ENCODE data around the gene ABCC1.
"Not testable (repeated sequence)": the region's sequence is repeated elsewhere in the genome, so short reads cannot be mapped to it uniquely, and the experiment has no call there.

Gene ABCC1

GRCh38 chr16:16189842-16190241 is 240.4 kb downstream of the ABCC1 start:
- H3K9me3 Mint-ChIP-seq, result no peaks in the 10 kb centered on the region
- no peak for DNase-seq
- H3K36me3 Mint-ChIP-seq (ENCODE audit: low read depth), result no peaks in the 10 kb centered on the region
- H3K27me3 Mint-ChIP-seq (ENCODE audit: low read depth, poor library complexity), result no peaks in the 10 kb centered on the region
- no peak overlapping the region for H3K4me3 Mint-ChIP-seq
- H3K4me1 Mint-ChIP-seq, result peaks cover 16% of the 10 kb centered on the region
- no peak for TF ChIP-seq CTCF (IDR thresholded peaks at IDR 0.05)
- no peak overlapping the region for H3K27ac Mint-ChIP-seq

- Mint-ChIP-seq H3K4me3 (no peak overlapping the region), H3K9me3 (no peaks in the 10 kb centered on the region), H3K27ac (no peak overlapping the region), H3K27me3 (ENCODE audit: low read depth, poor library complexity) (no peaks in the 10 kb centered on the region), H3K4me1 (peaks cover 16% of the 10 kb centered on the region), H3K36me3 (ENCODE audit: low read depth) (no peaks in the 10 kb centered on the region)
- no peak for TF ChIP-seq CTCF (IDR thresholded peaks at IDR 0.05)
- no peak for DNase-seq
Observed at GRCh38 chr16:16190546-16190945, 241.1 kb downstream of the ABCC1 start.

- H3K27me3 Mint-ChIP-seq (ENCODE audit: low read depth, poor library complexity); H3K27ac Mint-ChIP-seq; H3K36me3 Mint-ChIP-seq (ENCODE audit: low read depth); H3K4me3 Mint-ChIP-seq; DNase-seq; H3K9me3 Mint-ChIP-seq: not testable (repeated sequence)
- peaks cover 13% of the 10 kb centered on the region for H3K4me1 Mint-ChIP-seq
Observed at GRCh38 chr16:16190966-16191365, 241.6 kb downstream of the ABCC1 start.

- peaks cover 12% of the 10 kb centered on the region for H3K4me1 Mint-ChIP-seq
- no peak for DNase-seq
- no peaks in the 10 kb centered on the region for H3K36me3 Mint-ChIP-seq (ENCODE audit: low read depth)
- no peak overlapping the region for H3K4me3 Mint-ChIP-seq
- H3K27me3 Mint-ChIP-seq (ENCODE audit: low read depth, poor library complexity), result no peaks in the 10 kb centered on the region
- H3K9me3 Mint-ChIP-seq, result no peaks in the 10 kb centered on the region
- TF ChIP-seq CTCF (IDR thresholded peaks at IDR 0.05), result no peak
- peak overlapping the region; percentile 52 for H3K27ac Mint-ChIP-seq
Observed at GRCh38 chr16:16191493-16192167, 242.2 kb downstream of the ABCC1 start.

Measured in nephron progenitor cell (in vitro differentiated cells).